GM19239 (cell line): Measurements from ENCODE around the gene DDX51.
"Not testable (repeated sequence)": the region's sequence is repeated elsewhere in the genome, so short reads cannot be mapped to it uniquely, and the experiment has no call there.

Source experiments
- DNase-seq: peaks from one replicate; pipeline ENCODE4 v3.0.0; 2011; ENCODE audit warnings: low spot score; ENCODE audit not compliant: insufficient read length
- FAIRE-seq: peaks from 2 replicates; lab custom pipeline; 2011; peaks lifted over from hg19 to GRCh38; lab: Jason Lieb, UNC

The DDX51 gene

DNA sequence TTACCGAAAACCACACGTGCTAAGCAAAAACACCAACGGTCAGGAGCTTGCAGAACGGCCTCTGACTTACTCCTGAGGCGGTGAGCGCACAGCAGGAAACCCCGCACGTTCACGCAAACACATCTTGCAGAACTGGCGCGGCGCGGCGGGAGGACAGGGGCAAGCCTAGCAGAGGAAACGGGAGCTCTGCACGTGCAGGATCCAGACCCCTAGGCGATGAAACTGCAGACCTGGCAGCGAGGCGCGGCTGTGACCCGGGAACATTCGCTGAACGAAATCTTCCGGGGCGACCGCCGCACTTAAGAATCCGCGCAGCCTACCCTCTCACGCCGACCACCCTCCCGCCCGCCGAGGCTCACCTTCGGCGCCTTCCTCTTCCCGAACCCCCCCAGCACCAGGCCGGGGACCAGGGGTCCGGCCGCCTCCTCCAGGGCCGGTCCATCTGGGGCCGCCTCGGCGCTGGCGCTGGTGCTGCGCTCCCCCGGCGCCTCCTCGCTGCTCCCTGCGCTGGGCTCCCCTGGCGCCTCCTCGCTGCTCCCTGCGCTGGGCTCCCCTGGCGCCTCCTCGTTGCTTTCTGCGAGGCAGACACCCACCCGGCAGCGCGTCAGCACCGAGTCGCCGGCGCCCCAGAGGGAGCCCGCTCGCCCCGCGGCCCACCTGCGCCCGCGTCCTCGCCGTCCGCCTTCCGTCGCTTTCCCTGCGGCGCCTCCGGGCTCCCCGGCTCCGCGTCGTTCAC is 615 bp downstream of the DDX51 start:
- FAIRE-seq (no peak), DNase-seq (no peak)

DNA sequence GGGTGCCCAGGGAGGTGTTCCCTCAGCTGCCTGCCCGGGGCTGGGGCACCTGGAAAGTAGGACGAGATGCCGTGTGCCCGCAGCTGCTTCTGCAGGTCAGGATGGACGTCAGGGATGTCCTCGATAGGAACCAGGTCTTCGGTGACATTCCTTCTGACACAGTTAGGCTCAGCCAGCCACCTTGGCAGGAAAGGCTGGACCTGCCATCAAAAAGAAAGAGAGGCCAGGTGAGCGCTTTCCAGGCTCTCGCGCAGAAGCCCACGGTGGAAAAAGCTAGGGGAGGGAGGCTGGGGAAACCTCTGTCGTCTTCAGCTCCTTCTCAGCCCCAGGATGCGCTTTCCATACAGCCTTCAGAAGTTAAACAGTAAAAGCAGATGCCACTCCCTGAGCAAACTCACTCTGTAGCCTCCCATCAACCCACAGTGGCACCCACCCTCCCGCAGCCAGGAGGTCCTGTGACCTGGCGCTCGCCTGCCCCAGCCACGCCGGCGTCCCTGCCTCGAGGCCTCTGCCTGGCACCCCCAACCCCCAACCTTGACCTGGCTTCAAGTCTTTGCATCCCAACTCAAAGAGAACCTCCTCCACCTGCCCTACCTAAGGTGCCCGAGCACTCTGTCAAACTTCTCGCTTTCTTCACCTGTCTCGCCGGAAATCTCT is 1.3 kb downstream of the DDX51 start:
- FAIRE-seq: no peak
- DNase-seq: no peak

DNA sequence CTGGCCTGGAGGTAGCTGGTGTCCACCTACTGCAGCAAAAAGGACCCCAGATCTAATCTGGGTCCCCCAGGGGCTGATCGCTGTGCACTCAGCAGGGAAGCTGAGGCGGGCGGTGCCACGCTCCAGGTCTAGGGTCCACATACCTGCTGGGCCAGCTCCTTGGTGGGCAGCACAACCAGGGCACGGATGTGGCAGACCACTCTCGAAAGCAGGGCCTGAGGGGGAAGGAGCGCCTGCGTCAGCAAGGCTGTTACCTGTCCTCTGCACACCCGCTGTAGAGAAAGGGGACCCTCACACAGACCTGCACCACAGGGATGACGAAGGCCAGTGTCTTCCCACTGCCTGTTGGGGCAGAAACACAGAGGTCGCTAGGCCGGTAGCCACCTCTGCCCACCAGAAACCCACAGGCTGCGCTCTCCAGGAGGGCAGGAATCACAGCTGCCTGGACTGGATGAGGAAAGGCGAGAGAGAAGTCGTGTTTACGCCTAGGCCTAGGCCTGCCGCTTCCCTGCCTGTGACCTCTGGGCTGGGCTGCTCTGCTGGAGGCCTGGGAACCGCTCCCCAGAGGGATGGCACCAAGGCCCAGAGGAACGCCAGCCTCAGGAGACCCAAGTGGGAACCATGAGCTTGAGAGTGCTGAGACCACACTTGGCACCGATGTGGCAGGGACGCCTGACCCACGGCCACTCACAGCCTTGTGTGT is 2.0 kb downstream of the DDX51 start:
- no peak for FAIRE-seq
- no peak for DNase-seq

DNA sequence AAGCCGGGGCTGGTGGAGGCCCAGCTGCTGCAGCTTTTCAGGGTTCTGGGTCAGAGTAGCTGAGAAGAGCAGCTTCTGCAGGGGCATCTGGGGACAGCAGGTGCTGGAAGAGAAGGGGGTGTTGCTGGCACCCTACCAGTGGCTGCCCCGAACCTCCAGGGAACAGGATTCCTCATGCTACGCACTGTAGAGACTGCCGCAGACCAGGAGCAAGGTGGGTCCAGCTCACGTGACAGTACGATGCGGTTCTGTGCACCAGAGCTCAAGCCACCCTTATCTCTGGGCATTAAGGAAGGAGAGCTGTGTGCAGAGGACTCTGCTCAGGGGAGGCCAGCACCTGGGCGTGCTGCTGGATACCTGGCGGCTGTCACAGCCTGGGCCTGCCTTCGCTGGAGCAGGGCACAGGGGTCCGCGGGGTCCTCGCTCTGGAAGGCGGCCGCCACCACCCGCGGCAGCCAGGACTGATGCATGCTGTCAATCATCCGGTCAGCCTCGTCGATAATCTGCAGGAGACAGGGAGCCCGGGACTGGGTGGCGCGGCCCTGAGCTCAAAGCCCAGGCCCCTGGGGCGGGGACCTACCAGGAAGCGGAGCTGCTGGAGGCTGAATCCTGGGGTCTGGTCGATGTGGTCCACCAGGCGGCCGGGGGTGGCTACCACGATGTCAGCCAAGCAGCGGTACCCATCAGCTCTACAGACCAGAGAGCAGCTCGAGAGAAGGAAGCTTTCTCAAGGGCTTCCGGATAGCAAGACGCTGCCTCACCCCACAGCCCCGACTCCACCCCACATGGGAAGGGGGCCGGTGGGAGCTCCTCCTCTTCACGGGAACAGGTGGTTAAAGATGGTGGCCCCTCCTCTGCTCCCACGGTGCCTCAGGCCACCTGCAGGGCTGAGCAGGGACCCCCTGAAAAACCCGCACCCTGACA is 2.9 kb downstream of the DDX51 start:
- DNase-seq (no peak), FAIRE-seq (no peak)

DNA sequence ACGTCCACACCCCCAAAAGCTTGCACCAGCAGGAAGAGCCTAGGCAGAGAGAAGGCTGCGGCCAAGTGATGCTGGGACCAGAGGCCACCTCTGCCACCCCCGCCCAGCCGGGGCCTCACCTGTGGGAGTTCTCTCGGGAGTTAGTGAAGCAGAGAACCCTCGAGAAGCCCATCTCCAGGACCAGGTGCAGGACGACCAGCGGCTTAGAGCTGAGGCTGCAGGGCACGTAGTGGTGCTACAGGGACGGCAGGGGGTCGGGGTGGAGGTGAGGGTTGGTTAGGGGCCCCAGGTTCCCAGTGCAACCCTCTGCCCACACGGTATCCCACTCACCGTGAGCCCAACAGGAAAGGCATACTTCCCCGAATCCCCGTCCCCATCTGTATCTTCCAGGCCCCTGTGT is 3.6 kb downstream of the DDX51 start:
- no peak for DNase-seq
- no peak for FAIRE-seq

DNA sequence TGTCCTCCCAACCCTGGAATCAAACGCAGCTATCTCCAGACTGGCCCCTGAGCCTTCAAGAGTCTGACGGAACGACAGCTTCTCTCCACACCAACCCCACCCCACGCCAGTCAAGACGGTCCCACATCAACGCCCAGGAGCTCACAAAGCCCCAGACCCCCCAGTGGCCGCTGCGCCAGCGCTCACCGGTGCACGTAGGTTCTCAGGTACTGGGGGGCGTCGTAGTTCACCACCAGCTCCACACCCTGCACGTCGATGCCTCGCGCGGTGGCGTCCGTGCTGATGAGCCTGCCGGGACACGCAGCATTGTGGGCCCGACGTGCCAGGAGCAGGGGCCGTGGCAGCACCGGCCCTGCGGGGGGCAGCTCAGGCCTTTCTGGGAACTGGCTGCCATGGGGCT is 4.2 kb downstream of the DDX51 start:
- FAIRE-seq (no peak), DNase-seq (no peak)

DNA sequence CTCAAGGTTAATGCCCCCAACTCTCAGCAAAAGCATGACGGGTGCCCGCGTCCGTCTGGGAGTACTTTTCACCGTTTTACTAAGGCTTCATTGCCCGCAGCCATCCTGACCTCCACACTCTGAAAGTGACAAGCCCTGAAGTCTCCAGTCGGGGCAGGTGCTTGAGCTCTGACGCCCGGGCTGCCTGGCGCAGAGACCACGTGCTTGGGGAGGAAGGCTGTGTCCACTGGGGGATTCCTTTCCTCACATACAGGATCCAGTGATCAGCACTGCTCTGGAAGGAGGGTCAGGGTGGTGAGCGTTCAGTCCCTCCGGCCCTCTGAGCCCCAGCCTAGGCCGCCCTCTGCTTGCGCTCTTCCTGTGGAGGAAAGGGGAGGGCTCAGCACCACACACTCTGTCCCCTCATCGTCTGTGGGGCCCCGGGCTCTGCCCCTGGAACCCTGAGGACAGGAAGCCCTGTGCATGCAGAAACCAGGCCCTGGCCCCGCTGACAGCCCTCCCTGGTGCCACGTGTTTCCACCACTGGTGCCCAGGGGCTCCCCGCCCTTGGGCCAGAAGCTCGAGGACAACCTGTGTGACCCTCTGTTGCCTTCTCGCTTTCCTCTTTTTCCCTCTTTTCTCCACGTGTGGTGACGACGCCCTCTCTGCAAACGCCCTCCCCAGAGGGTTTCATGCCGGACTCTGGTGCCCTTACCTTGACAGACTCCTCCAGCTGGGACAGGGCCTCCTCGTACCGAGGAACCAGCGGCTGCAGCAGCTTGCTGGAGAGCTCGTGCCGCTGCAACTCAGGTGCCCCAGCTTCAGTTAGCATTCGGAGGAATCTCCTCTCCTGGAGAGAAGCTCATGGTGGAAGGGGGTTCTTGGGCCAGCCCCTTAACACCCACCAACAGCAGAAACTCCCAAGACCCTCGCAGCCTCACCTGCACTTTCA is 4.9 kb downstream of the DDX51 start:
- no peak for FAIRE-seq
- no peak for DNase-seq

DNA sequence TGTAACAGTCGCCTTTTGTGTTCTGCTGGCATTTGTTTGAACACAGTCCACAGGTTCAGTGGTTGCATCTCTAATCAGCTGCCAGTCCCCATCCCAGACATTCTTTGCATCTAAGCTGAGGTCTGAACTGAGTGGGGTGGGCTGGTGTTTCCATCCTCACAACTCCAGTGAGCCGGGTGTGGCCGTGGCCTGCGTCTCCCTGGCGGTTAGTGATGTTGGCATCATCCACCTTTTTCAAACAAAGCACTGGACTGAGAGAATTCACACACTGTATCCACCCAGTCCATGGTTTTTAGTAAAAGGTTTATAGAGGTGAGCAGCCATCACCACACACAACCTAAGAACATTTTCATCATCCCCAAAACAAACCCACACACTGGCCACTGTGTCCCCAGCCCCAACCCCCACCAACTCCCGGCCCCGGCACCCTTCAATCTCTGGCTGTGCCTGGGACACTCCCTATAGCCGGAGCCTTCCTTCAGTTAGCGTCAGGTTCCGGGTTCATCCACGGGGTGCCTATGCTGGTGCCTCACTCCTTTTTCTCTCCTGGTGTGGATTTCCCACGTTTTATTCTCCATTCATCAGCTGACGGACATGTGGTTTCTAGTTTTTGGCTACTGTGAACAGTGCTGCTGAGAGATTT is 6.5 kb downstream of the DDX51 start:
- DNase-seq (no peak), FAIRE-seq (no peak)

DNA sequence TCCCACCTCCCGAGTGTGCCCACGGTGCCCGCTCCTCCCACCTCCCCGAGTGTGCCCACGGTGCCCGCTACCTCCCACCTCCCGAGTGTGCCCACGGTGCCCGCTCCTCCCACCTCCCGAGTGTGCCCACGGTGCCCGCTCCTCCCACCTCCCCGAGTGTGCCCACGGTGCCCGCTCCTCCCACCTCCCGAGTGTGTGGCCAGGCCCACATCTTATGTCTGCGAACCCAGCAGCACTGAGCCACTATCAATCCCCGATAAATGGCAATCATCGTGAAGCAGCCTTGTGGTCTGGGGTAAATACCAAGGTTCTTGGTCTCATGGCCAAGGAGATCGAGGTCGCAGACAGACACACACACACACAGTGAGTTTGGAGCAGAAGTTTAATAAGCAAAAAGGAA is 7.9 kb downstream of the DDX51 start:
- FAIRE-seq: not testable (repeated sequence)

DNA sequence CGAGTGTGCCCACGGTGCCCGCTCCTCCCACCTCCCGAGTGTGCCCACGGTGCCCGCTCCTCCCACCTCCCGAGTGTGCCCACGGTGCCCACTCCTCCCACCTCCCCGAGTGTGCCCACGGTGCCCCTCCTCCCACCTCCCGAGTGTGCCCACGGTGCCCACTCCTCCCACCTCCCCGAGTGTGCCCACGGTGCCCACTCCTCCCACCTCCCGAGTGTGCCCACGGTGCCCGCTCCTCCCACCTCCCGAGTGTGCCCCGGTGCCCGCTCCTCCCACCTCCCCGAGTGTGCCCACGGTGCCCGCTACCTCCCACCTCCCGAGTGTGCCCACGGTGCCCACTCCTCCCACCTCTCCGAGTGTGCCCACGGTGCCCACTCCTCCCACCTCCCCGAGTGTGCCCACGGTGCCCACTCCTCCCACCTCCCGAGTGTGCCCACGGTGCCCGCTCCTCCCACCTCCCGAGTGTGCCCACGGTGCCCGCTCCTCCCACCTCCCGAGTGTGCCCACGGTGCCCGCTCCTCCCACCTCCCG is 9.4 kb downstream of the DDX51 start:
- not testable (repeated sequence) for FAIRE-seq, DNase-seq

More for the DNA sequence above, 7.9 kb downstream of the DDX51 start:
- DNase-seq: not testable (repeated sequence)

DNA sequence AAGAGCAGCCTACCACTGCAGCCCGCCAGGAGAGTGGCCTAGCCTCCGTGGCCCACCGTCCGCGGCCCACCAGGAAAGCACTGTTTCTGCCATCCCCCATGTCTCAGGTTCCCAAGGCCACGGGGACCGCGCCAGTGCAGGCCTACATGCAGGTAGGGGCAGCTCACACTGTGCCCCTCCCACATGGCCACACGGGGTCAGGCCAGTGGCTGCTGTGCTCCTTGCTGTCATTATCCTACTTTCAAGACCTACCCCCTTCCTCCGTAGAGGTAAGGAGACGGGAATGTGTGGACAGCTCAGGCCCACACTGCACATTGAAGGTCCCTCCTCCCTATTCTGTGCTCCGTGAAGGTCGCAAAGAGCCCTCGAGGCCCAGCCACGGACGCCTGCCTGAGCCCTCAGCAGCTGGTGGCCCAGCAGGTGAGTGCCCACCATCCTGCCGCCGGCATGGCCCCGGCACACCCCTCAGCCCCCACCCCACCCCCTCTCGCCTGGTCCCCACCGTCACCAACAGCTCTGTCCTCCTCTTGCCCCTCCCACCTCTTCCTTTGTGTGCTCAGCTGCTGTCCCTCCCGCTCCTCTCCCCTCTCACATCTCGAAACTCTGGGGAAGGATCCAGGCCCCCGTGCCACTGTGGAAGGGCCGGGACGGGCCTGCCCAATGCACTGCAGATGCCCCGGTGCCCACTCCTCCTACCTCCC is 10.0 kb downstream of the DDX51 start:
- DNase-seq (no peak), FAIRE-seq (no peak)

DNA sequence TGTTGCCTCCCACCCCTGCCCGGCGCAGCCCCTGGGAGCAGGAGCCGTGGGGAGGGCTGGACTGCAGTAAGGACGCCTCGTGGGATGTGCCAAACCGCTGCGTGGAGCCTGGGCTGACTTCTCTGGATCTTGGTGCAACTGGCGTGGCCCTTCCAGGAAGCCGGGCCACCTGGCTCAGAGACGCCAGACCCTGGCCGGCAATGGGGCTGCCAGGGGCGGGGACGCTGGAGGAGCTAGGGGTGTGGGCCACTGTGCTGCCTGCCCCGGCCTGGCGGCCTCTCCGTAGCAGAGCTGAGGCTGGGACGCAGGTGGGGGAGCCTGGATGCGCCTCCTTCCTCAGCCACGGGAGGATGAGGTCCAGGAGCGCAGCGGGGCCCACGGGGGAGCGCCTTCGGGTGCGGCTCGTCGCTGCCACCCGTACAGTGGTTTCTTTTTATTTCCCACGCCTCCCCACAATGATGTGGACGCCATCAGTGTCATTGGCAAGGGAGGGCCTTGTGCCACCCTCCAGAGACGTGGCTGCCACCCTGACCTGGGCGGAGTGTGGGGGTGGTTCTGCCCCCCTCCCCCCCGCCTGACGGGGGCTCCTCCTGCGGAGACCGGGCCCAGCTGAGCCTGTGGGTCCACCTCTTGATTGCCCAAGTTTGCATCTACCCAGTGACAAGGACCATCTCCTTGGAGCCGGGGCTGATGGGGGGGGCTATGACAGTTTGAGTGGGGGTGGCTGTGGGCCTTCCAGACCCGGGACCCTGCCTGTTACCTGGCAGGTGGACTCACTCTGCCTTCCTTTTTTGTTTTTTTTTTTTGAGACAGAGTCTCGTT is 11.3 kb downstream of the DDX51 start:
- DNase-seq (no peak), FAIRE-seq (no peak)

DNA sequence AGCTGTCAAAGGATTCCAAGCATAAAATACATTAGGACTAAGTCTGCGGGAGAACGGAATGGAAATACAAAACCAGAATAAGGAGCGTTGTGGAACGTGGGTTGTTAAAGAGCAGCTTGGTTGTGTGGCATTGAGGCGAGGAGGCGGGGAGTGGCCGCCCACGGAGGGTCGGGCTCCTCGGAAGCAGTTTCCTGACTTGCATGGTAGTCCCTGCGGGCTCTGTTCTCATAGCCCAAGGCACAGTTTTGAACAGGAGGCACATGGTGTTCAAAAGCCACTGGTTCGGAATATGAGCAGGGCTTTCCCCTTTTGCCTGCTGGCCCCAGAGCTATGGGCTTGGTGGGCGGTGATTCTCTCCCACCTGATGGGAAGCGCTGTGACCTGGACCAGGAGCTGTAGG is 12.2 kb downstream of the DDX51 start:
- no peak for DNase-seq
- FAIRE-seq: no peak

DNA sequence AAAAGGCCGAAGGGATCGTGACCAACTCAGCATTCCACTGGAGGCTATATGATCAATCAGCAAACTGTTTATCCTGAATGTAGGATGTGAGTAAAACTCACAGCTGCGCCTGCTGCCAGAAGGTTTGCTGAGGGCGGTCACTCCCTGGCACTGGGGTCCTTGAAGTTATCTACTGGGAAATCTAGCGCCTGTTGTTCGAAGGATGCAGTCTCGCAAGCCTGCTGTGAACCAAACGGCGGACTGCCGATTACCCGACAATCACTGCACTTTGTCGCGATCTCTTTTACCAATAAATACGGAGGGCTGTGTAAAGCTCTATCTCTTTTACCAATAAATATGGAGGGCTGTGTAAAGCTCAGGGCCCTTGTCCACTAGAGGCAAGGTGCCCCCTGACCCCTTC is 12.9 kb downstream of the DDX51 start:
- FAIRE-seq: no peak
- no peak for DNase-seq

DNA sequence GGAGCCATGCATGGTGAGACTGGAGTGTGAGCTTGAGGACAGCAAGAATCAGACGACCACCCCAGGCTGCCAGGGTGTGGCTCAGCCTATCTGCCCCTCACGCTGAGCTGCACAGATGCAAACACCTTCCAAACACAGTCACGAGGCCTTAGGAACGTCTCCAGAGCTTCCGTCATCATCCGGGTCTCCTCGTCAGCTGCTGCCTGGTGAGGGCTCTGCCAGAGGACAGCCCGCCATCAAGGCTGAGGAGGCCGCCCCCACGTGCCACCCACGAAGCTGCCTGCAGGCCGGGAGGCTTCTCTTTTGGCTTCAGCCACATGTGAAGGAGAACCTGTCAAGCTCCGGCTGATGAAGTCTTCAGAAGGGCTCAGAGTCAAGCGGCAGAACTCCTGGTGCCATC is 13.4 kb downstream of the DDX51 start:
- FAIRE-seq (no peak), DNase-seq (no peak)

DNA sequence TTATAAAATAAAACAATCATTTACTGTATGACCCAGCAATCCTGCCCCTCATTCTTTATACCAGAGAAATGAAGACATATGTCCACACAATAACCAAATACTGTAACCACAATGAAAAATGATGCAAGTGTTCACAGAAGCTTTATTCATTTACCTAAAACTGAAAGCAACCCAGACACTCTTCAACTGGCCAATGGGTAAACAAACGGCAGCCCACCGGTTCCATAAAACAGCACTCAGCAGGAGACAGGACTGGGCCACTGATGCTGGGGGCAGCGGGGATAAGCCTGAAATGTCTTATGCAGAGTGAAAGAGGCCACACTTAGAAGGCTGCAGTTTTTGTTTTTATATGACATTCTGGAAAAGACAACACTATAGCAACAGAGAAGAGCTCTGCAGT is 15.1 kb downstream of the DDX51 start:
- no peak for DNase-seq
- no peak for FAIRE-seq

DNA sequence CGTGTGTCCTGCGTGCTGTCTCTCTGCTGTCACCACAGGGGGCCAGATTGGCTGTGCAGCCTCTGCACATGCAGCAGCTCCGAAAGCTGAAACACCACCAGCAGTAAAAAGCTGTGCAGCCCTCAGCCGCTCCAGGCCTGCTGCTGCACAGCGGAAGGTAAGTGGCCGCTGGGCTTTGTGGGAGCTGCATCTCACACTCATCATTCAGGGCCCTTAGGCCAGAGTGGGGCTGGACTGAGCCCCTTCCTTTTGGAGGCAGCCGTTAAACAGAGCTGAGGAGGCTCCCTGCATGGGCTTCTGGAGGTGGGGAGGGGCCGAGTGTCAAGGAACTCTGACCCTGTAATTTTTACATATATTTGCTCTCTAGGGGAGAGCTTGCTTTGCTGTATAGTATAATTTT is 17.1 kb downstream of the DDX51 start:
- DNase-seq: no peak
- FAIRE-seq: no peak
